Measurements from ENCODE around the gene FTL.

FTL gene

GRCh38 chr19:49014123-49014869 lies 49.2 kb downstream of the FTL start:
- H3K27ac ChIP-seq: peak overlapping the region; percentile 56
- TF ChIP-seq CTCF (conservative IDR thresholded peaks at IDR 0.05; ENCODE audit: low read depth): no peak
- DNase-seq (ENCODE audit: low spot score): peak; percentile 50
- CTCF ChIA-PET: no interaction called here
- POLR2A ChIA-PET (ENCODE audit: low non-redundant PET): interaction anchor here (0.7 kb wide), 2 partner anchors 36 to 843 kb away, joined by 3 to 4 read pairs; no protein-coding TSS in a partner anchor

DNA sequence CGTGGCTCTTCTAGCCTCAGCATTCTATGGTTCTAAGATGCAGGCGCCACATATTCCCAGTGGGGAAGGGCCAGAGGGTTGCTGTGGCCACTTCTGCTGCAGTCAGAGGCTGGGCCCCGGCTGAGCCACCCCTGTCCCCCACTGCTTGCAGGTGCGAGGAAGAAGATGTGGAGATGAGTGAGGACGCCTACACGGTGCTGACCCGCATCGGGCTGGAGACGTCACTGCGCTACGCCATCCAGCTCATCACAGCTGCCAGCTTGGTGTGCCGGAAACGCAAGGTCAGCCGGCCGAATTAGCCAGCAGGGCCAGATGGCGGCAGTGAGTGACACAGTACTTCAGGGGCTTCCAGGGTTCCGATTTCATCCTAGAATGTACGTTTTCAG lies 49.8 kb downstream of the FTL start:
- H3K27ac ChIP-seq: peak overlapping the region; percentile 56
- ChIA-PET POLR2A (ENCODE audit: low non-redundant PET) (no interaction called here), CTCF (interaction anchor here (1.0 kb wide), 1 partner anchor 54 kb away, joined by 3 read pairs; no protein-coding TSS in a partner anchor)
- no peak for DNase-seq (ENCODE audit: low spot score)
- TF ChIP-seq CTCF (conservative IDR thresholded peaks at IDR 0.05; ENCODE audit: low read depth): no peak

DNA sequence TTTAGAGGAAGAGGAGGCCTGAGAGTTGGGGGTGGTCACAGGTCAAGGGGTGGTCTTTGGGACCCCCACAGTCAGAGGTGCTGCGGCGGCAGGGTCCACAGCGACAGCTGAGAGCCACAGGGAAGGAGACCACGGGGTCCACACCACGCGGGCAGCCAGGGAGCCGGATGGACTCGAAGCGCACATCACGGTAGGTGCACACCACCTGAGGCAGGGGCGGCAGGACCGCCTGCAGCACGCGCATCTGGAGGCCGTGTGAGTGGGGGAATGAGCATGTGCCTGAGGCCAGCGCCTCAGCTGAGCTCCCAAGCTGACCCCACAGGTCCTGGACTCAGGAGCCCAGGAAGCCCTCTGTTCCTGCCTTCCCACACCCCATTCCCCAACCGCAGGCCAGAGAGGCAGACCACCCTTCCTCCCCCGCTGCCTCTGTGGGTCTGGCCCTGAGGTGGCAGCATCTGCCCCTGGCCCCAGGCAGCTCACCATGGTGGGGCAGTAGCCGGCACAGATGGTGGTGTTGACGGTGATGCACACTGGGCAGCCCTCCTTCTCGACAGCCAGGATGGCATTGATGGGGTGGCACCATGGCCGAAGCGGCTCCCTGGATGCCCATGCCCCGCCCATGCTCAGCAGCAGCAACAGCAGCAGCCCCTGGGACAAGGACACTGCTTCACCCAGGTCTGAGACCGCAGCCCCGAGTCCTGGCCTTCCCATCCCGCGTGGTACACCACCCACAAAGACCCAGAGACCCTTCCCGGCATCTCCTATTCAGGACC lies 51.1 kb downstream of the FTL start:
- CTCF ChIA-PET: interaction anchor here (0.5 to 1.0 kb wide), 2 partner anchors 41 to 53 kb away, joined by 3 to 4 read pairs; no protein-coding TSS in a partner anchor
- H3K27ac ChIP-seq: peak overlapping the region; percentile 56
- TF ChIP-seq CTCF (conservative IDR thresholded peaks at IDR 0.05; ENCODE audit: low read depth): no peak
- DNase-seq (ENCODE audit: low spot score): no peak
- POLR2A ChIA-PET (ENCODE audit: low non-redundant PET): no interaction called here
